Ishikawa (cell line): ENCODE measurements around the gene CALD1.

ENCODE experiments used
- CEBPB ChIP-seq: IDR thresholded peaks from 2 replicates; pipeline ENCODE4 v1.6.1; 2012
- CREB1 ChIP-seq: IDR thresholded peaks from 2 replicates; pipeline ENCODE4 v1.6.1; 2012; ENCODE audit warnings: low read depth
- EGR1 ChIP-seq: IDR thresholded peaks from 2 replicates; pipeline ENCODE4 v1.6.1; 2012
- EP300 ChIP-seq: IDR thresholded peaks from 2 replicates; pipeline ENCODE4 v1.6.1; 2012; ENCODE audit warnings: borderline replicate concordance
- FOXM1 ChIP-seq: IDR thresholded peaks from 2 replicates; pipeline ENCODE4 v1.6.1; 2012; ENCODE audit warnings: low read depth, borderline replicate concordance
- MAX ChIP-seq: IDR thresholded peaks from 2 replicates; pipeline ENCODE4 v1.6.1; 2012
- NFIC ChIP-seq: IDR thresholded peaks from 2 replicates; pipeline ENCODE4 v1.6.1; 2012
- RAD21 ChIP-seq: IDR thresholded peaks from 2 replicates; pipeline ENCODE4 v1.6.1; 2012; ENCODE audit warnings: low read depth
- REST ChIP-seq: IDR thresholded peaks from 2 replicates; pipeline ENCODE4 v1.6.1; 2012; ENCODE audit warnings: low read depth, mild to moderate bottlenecking
- TAF1 ChIP-seq: IDR thresholded peaks from 2 replicates; pipeline ENCODE4 v1.6.1; 2012; ENCODE audit warnings: low read depth, mild to moderate bottlenecking
- TCF12 ChIP-seq: IDR thresholded peaks from 2 replicates; pipeline ENCODE4 v1.6.1; 2012; ENCODE audit warnings: low read depth
- TEAD4 ChIP-seq: IDR thresholded peaks from 2 replicates; pipeline ENCODE4 v1.6.1; 2012
- YY1 ChIP-seq: IDR thresholded peaks from 2 replicates; pipeline ENCODE4 v1.6.1; 2012; ENCODE audit warnings: low read depth
- ZBTB7A ChIP-seq: IDR thresholded peaks from 2 replicates; pipeline ENCODE4 v1.6.1; 2012; ENCODE audit warnings: low read depth
- TF ChIP-seq, protein P1 (sequence below): IDR thresholded peaks from 2 replicates; pipeline ENCODE4 v1.6.1; 2012

Gene CALD1

GRCh38 chr7:134856691-134857090, 77.3 kb downstream of the CALD1 start:
- TF ChIP-seq TCF12 (no peak), YY1 (no peak), EGR1 (no peak), ZBTB7A (no peak), RAD21 (no peak)

GRCh38 chr7:134857958-134858357, 78.5 kb downstream of the CALD1 start:
- TF ChIP-seq NFIC = no peak
- TF ChIP-seq REST = no peak
- TF ChIP-seq CREB1 = no peak
- no peak for TF ChIP-seq MAX
- no peak for TF ChIP-seq TAF1
- TF ChIP-seq TCF12 = no peak
- no peak for TF ChIP-seq CEBPB
- no peak for TF ChIP-seq TEAD4
- TF ChIP-seq EGR1 = no peak

DNA sequence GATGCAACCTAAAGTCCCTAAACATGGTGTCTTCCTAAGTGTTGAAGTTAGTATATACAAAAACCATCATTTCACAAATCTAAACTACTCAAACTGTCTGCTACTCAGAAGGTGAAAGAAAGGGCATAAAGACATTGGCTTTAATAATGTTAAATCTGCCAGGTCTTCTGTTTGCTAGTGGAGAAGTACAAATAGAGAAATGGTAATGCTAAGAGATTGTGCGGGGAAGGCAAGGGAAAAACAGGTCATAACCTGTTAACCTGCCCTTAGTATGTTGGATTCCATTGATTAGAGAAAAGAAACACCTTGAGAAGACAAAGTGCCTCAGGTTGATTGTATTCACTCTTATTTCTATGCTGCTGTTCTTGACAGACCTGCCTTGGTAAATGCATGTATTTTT, 80.3 kb downstream of the CALD1 start:
- TF ChIP-seq CREB1 = no peak
- TF ChIP-seq CEBPB = no peak
- no peak for TF ChIP-seq MAX
- no peak for TF ChIP-seq TCF12
- TF ChIP-seq REST = no peak
- TF ChIP-seq FOXM1 = no peak
- no peak for TF ChIP-seq ZBTB7A
- no peak for TF ChIP-seq TEAD4
- no peak for TF ChIP-seq EP300
- TF ChIP-seq EGR1 = no peak
- TF ChIP-seq YY1 = no peak
- no peak for TF ChIP-seq TAF1
- no peak for TF ChIP-seq NFIC
- TF ChIP-seq, protein P1, sequence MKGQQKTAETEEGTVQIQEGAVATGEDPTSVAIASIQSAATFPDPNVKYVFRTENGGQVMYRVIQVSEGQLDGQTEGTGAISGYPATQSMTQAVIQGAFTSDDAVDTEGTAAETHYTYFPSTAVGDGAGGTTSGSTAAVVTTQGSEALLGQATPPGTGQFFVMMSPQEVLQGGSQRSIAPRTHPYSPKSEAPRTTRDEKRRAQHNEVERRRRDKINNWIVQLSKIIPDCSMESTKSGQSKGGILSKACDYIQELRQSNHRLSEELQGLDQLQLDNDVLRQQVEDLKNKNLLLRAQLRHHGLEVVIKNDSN = no peak

DNA sequence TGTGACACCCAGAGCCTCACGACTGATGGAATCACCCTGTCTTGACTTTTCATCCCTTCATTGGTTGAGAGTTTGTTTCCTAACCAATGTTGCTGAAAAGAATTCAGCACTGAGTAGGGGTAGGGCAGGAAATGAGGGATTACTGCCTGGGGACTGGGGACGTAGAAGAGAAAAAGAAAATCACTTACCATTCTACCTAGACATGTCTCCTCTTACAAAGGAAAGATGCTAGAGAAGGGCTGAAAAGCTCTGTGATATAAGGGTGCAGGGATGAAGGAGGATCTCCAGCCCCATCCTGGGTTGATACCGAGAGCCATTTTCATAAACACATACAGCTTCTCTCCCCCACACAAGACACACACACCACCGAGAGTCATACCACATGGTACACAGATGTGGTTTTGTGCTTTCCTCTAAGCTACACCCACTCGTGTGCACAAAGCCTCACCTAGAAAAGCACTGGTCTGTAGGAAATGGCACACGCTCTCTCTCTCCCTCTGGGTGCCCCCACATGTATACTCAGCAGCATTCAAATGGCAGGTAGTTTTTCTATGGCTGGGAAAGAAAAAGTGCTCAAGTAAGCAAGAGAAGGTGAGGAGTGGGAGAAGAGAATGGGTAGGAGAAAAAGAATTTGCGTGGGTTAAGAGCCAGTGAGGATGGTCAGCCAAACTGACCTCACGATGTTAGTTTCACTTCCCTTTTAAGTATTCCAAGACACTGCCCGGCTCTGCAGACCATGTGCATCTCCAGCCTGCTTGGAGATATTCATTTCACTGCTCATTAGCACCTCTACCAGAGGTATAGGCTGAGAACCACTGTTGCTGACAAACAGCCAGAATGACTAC, 85.8 kb downstream of the CALD1 start:
- TF ChIP-seq EP300 = no peak
- no peak for TF ChIP-seq ZBTB7A
- TF ChIP-seq, protein P1 = no peak
- no peak for TF ChIP-seq YY1
- TF ChIP-seq TCF12 = no peak
- TF ChIP-seq REST = no peak

DNA sequence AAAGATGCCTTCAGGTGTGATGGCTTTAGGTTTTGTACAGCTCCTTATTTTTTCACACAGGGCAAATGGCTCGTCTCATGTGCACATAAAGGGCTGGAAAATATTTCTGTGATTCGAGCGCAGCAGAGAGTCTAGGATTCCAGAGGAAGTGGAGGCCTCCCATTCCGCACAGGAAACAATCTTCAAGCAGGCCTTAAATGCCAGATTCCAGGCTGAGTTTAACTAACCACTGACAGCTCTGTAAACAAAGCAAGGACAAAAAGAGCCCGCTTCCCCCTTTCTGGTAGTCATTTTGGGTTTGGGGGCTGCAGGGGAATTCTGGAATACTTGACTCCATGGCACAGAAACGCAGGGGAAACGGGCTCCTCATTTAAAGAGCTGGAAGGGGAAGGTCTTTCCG, 87.2 kb downstream of the CALD1 start:
- no peak for TF ChIP-seq REST
- TF ChIP-seq EGR1 = no peak
- no peak for TF ChIP-seq CEBPB
- TF ChIP-seq TEAD4 = no peak
- TF ChIP-seq TCF12 = no peak
- TF ChIP-seq FOXM1 = no peak
- TF ChIP-seq TAF1 = no peak
- no peak for TF ChIP-seq ZBTB7A
- TF ChIP-seq NFIC = no peak
- TF ChIP-seq EP300 = no peak
- no peak for TF ChIP-seq RAD21
- TF ChIP-seq, protein P1 = no peak
- no peak for TF ChIP-seq YY1
- no peak for TF ChIP-seq MAX
- no peak for TF ChIP-seq CREB1
